Measurements from ENCODE around the gene GPC1. TPM values are rescaled to one million over a fixed set of nuclear protein-coding genes. Genes with fewer than 3 reads are reported as not detected.

Gene GPC1
- total RNA-seq, 1 experiment from 2014 or later, result 38.9 TPM

DNA sequence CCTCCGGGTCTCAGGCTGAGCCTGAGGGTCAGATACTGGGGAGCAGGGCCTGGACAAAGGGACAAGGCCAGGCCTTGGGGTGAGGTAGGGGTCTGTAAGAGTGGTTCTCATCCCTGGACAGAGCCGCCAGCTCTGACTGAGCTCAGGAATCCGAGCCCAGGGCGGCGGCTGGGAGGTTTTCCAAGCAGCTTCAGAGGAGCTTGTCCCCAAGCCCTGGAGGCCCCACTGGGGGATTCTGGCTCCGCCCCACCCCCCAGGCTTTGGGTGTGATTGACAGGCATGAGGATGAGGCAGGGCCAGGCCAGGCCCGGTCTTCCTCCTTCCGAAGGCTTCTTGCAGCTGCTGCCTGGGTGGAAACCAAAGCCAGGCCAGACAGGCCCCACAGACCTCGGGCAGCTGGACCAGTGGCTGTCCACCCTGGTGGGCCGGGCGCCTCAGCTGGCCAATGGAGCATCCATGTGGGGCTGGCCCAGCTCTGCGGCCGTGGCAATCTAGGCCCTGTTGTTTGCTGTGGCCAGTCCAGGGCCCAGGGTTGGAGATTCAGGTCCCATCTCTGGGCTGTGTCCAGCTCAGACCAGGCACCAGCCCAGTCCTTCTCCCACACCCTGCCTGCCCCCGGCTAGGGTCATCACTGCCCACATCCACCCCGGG lies 23.1 kb upstream of the GPC1 start:
- Mint-ChIP-seq H3K27me3 (ENCODE audit: insufficient read depth, unreplicated experiment) (peaks cover 20% of the 10 kb centered on the region), H3K36me3 (ENCODE audit: insufficient read depth, unreplicated experiment) (no peaks in the 10 kb centered on the region), H3K4me1 (ENCODE audit: insufficient read depth, unreplicated experiment) (no peaks in the 10 kb centered on the region), H3K9me3 (ENCODE audit: unreplicated experiment) (no peaks in the 10 kb centered on the region), H3K27ac (ENCODE audit: low read depth, unreplicated experiment) (no peak overlapping the region), H3K4me3 (ENCODE audit: unreplicated experiment) (no peak overlapping the region)
- TF ChIP-seq, protein P1, sequence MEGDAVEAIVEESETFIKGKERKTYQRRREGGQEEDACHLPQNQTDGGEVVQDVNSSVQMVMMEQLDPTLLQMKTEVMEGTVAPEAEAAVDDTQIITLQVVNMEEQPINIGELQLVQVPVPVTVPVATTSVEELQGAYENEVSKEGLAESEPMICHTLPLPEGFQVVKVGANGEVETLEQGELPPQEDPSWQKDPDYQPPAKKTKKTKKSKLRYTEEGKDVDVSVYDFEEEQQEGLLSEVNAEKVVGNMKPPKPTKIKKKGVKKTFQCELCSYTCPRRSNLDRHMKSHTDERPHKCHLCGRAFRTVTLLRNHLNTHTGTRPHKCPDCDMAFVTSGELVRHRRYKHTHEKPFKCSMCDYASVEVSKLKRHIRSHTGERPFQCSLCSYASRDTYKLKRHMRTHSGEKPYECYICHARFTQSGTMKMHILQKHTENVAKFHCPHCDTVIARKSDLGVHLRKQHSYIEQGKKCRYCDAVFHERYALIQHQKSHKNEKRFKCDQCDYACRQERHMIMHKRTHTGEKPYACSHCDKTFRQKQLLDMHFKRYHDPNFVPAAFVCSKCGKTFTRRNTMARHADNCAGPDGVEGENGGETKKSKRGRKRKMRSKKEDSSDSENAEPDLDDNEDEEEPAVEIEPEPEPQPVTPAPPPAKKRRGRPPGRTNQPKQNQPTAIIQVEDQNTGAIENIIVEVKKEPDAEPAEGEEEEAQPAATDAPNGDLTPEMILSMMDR (IDR thresholded peaks at IDR 0.05; ENCODE audit: unreplicated experiment), result no peak
- CTCF ChIA-PET, result interaction anchor here (0.6 to 0.7 kb wide), 3 partner anchors 180 to 1340 kb away, joined by 3 read pairs; no protein-coding TSS in a partner anchor
- intact Hi-C loops (cut with micrococcal nuclease), result no loop called here
- POLR2A ChIA-PET, result no interaction called here
- no TSS peak for BruUV-seq (replicated peaks)
- no peak for DNase-seq (ENCODE audit: unreplicated experiment)

DNA sequence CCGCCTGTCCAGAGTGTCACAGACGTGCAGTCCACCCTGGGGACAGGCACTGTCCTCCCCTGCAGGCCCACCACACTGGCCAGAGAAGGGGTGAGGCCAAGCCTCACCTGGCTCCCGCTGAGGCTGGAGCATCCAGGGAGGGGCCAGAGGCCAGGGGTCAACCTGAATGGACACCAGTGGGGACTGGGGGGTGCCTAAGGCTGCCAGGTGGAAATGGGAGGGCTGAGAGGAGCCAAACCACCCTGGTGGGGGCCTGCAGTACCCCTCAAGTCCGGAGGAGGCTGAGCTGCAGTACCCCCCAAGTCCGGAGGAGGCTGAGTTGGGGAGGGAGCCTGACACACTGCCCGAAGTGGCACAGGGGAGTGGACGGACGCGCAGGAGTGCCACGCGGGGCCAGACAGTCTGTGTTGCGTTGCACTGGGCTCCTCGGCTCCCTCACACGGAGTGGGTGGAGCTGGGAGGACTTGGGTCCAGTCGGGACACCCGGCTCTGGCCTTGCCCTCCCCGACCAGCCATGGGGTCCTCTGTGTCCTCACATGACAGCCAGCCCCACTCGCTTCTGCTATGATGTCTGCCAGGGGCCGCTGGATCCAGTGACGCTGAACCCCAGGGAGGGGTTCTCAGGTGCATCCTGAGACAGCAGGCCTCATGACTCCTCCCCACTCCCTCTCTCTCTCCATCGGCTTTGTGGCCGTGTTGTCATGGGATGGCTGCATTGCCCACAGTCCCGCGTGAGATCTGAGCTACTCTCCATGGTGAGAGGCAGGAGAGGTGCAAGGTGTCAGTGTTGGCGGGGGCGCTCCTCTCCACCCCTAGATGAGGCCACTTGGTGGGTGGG lies 22.3 kb upstream of the GPC1 start:
- H3K4me3 Mint-ChIP-seq (ENCODE audit: unreplicated experiment), result no peak overlapping the region
- POLR2A ChIA-PET, result no interaction called here
- DNase-seq (ENCODE audit: unreplicated experiment), result no peak
- CTCF ChIA-PET, result interaction anchor here (0.7 kb wide), 1 partner anchor 1341 kb away, joined by 3 read pairs; no protein-coding TSS in a partner anchor
- no peaks in the 10 kb centered on the region for H3K9me3 Mint-ChIP-seq (ENCODE audit: unreplicated experiment)
- no peaks in the 10 kb centered on the region for H3K4me1 Mint-ChIP-seq (ENCODE audit: insufficient read depth, unreplicated experiment)
- BruUV-seq (replicated peaks), result no TSS peak
- H3K27me3 Mint-ChIP-seq (ENCODE audit: insufficient read depth, unreplicated experiment), result peaks cover 20% of the 10 kb centered on the region
- no peaks in the 10 kb centered on the region for H3K36me3 Mint-ChIP-seq (ENCODE audit: insufficient read depth, unreplicated experiment)
- intact Hi-C loops (cut with micrococcal nuclease), result no loop called here
- no peak overlapping the region for H3K27ac Mint-ChIP-seq (ENCODE audit: low read depth, unreplicated experiment)
- TF ChIP-seq, protein P1 (IDR thresholded peaks at IDR 0.05; ENCODE audit: unreplicated experiment), result no peak

DNA sequence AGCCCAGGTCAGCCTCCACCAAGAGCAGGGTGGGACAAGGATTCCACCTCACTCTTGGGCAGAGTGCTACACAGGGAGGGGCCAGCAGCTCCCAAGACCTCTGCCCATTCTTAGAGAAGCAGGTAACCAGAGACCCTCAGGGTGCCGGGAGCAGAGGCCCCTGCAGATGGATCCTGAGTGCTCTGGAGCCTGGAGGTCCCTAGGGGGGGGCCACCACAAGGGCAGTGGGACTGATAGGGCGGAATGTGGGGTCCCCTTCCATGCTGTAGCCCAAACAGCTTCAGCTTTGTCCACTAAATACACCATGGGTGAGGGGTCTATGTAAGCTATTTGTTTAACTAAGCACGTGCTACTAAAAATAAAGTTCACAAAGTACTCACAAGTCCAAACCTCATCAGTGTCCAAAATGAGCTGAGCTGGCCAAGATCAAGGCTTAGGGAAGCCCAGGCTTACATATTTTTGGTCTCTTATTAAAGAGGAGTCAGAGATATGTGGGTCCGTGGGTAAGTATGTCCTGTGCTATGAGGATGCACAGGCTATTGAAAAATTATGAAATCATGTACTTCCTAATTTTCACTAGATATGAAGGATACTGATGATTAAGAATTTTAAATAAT lies 21.5 kb upstream of the GPC1 start:
- H3K4me3 Mint-ChIP-seq (ENCODE audit: unreplicated experiment), result no peak overlapping the region
- POLR2A ChIA-PET, result no interaction called here
- intact Hi-C loops (cut with micrococcal nuclease), result no loop called here
- TF ChIP-seq, protein P1 (IDR thresholded peaks at IDR 0.05; ENCODE audit: unreplicated experiment), result no peak
- DNase-seq (ENCODE audit: unreplicated experiment), result no peak
- H3K36me3 Mint-ChIP-seq (ENCODE audit: insufficient read depth, unreplicated experiment), result no peaks in the 10 kb centered on the region
- no peaks in the 10 kb centered on the region for H3K4me1 Mint-ChIP-seq (ENCODE audit: insufficient read depth, unreplicated experiment)
- H3K27ac Mint-ChIP-seq (ENCODE audit: low read depth, unreplicated experiment), result no peak overlapping the region
- CTCF ChIA-PET, result no interaction called here
- peaks cover 19% of the 10 kb centered on the region for H3K27me3 Mint-ChIP-seq (ENCODE audit: insufficient read depth, unreplicated experiment)
- H3K9me3 Mint-ChIP-seq (ENCODE audit: unreplicated experiment), result no peaks in the 10 kb centered on the region
- BruUV-seq (replicated peaks), result no TSS peak

DNA sequence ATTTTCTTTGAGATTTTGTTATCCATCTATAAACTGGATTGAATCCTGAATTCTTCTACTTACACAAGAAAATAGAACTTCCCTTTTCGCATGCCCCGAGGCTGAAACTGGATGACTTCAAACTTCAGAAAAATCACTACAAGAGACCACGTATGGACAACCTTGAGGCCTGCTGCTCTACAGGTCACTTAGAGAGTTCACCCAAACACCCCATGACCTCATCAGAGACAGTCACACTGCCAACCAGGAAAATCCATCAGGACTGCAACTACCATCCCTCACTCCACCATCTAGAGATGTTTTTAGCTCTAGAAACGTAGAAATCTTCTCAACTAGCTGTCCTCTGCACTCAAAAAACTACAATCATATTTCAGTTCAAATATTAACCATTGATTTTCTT lies 18.6 kb upstream of the GPC1 start:
- Mint-ChIP-seq H3K9me3 (ENCODE audit: unreplicated experiment) (no peaks in the 10 kb centered on the region), H3K4me1 (ENCODE audit: insufficient read depth, unreplicated experiment) (no peaks in the 10 kb centered on the region), H3K27me3 (ENCODE audit: insufficient read depth, unreplicated experiment) (no peaks in the 10 kb centered on the region), H3K36me3 (ENCODE audit: insufficient read depth, unreplicated experiment) (no peaks in the 10 kb centered on the region), H3K27ac (ENCODE audit: low read depth, unreplicated experiment) (no peak overlapping the region), H3K4me3 (ENCODE audit: unreplicated experiment) (no peak overlapping the region)
- TF ChIP-seq, protein P1 (IDR thresholded peaks at IDR 0.05; ENCODE audit: unreplicated experiment), result no peak
- no peak for DNase-seq (ENCODE audit: unreplicated experiment)
- no TSS peak for BruUV-seq (replicated peaks)
- ChIA-PET POLR2A (interaction anchor here (0.9 kb wide), 1 partner anchor 43 kb away, joined by 3 read pairs; no protein-coding TSS in a partner anchor), CTCF (no interaction called here)
- intact Hi-C loops (cut with micrococcal nuclease), result no loop called here

Measured in MCF 10A (cell line).